ENCODE data around the gene ZNF525.
A peak's percentile ranks its signal among the peaks of the same experiment; 100 is the strongest.
"Not testable (repeated sequence)": the region's sequence is repeated elsewhere in the genome, so short reads cannot be mapped to it uniquely, and the experiment has no call there.

The ZNF525 gene

DNA sequence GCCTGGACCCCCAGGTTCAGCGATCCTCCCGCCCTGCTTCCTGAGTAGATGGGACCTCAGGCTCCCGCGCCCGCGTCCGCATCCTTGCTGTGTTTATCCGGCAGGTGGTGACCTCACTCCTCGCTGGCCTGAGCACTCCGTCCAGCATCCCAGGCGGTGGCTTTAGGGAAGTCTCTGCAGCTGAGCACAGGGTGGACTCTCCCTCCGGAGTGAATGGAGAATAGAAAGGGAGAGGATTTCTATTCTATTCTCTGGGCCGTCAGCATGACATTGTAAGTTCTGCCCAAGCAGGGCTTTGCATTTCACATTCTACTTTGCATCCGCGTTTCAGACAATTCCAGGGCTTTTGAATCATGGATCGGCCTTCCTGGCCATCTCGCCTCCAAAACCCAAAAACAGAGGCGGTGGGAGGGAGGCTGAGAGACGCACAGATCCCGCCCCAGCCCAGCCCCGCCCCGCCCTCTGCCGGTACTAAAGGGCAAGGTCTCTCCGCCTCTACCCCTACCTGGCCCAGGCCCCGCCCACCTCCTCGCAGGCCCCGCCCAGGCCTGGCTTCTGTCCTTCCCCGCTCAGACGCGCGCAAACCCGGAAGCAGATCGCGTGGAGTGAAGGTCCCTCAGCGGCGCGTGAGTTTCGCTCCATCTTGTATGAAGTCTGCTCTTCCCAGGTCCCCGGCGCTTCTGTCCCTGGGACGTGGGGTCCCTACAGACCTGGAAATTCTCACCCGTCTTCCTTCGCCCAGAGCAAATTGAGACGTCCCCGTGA is at the start of gene ZNF525:
ZNF525 (plus strand) TSS at position 572 of the 765 bp plus-strand sequence. CDS start 6,577 bp downstream, outside the sequence.
- DNase-seq (ENCODE audit: low read depth) = peak; percentile 40

DNA sequence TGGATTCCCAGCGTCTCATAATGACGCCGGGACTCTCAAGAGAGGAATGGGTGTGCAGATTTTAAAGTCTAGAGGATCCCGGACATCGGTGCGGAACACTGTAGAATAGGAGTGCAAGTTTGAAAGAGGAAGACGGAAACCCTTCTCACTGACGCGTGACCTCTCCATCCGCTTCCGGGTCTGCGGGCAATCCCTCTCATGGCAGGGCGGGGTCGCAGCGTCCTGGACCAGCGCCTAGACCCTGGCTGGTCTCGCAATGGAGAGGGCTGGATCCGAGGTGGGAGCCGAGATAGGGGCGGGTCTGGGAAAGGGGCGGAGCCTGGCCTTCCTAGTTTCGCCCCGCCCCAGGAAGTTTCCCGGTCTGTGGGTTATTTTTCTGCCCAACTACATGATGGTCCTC is 36.5 kb upstream of the ZNF525 start:
- DNase-seq (ENCODE audit: low read depth) = peak; percentile 12

DNA sequence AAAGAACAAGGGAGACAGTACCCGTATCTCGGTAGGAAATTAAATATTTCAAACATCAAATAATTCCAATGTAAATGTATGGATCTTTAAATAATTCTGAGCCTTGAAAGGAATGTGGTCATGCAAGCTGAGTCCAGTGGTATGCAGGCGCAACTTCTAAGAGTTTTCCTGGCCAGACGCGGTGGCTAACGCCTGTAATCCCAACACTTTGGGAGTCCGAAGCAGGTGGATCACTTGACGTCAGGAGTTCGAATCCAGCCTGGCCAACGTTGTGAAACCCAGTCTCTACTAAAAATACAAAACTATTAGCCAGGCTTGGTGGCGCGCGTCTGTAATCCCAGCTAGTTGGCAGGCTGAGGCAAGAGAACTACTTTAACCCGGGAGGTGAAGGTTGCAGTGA is 33.0 kb upstream of the ZNF525 start:
- no peak for DNase-seq (ENCODE audit: low read depth)

DNA sequence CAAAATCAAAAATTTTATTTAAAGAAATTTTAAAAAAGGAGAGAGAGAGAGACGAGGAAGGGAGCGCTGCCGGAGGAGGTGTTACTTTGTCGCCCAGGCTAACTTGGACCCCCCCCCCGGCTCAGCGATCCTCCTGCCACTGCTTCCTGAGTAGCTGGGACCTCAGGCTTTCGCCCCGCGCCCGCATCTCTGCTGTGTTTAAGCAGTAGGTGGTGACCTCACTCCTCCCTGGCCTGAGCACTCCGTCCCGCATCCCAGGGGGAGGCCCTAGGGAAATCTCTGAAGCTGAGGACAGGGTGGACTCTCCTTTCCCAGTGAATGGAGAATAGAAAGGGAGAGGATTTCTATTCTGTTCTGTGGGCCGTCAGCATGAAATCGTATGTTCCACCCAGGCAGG is 32.4 kb upstream of the ZNF525 start:
- no peak for DNase-seq (ENCODE audit: low read depth)

DNA sequence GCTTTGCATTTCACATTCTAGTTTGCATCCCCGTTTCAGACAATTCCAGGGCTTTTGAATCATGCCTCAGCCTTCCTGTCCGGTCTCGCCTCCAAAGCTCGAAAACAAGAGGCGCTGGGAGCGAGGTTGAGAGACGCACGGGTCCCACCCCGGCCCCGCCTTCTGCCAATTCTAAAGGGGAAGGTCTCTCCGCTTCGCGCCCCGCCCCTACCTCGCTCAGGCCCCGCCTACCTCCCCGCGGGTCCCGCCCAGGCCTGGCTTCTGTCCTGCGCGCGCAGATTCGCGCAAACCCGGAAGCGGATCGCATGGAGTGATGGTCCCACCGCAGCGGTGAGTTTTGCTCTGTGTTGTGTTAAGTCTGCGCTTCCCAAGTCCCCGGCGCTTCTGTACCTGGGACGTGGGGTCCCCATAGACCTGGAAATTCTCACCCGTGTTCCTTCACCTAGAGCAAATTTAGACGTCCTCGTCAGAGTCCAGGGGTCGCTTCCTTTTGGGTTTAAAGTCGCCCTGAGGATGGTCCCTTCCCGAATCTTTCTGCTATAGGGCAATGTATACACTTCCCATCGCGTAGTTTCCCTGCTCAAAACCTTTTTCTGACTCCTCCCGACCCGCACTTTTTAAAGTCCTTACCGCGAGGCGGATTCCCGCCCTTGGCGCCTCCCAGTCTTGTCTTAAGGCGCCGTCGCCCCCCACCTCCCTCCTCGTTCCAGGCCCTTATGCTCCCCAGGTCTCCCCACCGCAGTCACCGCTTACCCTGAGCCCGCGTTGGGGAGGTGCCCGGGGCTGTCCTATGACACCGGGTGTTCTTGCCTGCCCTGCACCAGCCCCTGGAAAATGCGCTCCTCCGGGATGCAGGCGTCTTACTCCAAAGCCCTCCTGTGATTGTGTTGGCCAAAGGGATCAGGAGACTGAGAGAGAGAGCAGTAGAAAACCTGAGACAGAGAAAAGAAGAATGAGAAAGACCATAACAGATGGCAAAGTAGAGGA is 31.7 kb upstream of the ZNF525 start, which contains the start of gene ZNF845:
ZNF845 (plus strand) TSS at position 287 of the 987 bp plus-strand sequence. CDS start 7,559 bp downstream, outside the sequence.
- peak; percentile 80 for DNase-seq (ENCODE audit: low read depth)

DNA sequence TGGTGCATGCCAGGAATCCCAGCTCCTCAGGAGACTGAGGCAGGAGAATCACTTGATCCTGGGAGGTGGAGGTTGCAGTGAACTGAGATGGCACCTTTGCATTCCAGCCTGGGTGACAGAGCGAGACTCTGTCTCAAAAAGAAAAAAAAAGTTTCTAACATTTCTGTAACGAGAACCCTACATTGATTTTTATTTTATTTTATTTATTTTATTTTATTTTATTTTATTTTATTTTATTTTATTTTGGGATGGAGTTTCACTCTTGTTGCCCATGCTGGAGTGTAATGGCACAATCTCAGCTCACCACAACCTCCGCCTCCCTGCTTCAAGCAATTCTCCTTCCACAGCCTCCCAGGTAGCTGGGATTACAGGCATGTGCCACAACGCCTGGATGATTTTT is 21.1 kb upstream of the ZNF525 start:
- DNase-seq (ENCODE audit: low read depth) = not testable (repeated sequence)

DNA sequence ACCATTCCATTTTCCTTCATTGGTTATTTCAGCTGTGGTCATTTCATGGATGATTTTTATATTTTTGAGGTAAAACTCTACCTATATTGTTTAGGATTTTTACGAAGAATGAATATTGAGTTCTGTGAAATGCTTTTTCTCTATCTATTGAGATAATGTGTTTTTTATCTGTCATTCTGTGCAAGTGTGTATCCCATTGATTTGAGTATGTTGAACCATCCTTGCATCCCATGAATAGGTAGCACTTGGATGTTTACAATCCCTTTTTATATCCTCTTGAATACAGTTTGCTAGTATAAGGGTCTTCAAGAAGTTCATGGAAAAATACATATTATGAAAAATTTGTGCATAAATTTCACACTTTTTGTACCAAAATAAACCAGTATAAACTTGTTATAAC is 9.8 kb upstream of the ZNF525 start:
- DNase-seq (ENCODE audit: low read depth) = no peak

DNA sequence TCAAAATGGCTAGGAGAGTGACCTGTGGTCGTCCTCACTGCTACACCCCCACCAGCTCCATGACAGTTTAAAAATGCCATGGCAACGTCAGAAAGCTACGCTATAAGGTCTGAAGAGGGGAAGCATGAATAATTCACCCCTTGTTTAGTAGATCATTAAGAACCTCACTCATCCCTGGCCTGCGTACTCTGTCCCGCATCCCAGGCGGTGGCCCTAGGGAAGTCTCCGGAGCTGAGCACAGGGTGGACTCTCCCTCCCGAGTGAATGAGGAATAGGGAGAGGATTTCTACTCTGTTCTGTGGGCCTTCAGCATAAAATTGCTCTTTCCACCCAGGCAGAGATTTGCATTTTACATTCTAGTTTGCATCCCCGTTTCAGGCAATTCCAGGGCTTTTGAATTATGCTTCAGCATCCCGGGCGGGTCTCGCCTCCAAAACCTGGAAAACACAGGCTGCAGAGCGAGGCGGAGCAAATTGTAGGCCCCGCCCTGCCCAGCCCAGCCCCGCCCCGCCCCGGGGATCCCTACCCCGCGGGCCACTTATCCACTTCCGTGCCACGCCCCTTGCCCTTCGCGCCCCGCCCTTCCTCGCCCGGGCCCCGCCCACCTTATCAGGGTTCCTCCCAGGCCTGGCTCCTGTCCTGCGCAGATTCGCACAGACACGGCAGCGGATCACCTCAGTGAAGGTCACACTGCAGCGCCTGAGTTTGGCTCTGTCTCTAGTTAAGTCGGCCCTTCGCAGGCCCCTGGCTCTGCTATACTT is 7.5 kb upstream of the ZNF525 start:
- DNase-seq (ENCODE audit: low read depth) = no peak

DNA sequence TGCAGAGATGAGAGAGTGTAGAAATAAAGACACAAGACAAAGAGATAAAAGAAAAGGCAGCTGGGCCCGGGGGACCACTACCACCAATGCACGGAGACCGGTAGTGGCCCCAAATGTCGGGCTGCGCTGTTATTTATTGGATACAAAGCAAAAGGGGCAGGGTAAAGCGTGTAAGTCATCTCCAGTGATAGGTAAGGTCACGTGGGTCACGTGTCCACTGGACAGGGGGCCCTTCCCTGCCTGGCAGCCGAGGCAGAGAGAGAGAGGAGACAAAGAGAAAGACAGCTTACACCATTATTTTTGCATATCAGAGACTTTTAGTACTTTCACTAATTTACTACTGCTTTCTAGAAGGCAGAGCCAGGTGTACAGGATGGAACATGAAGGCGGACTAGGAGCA is 5.4 kb upstream of the ZNF525 start:
- DNase-seq (ENCODE audit: low read depth) = not testable (repeated sequence)

DNA sequence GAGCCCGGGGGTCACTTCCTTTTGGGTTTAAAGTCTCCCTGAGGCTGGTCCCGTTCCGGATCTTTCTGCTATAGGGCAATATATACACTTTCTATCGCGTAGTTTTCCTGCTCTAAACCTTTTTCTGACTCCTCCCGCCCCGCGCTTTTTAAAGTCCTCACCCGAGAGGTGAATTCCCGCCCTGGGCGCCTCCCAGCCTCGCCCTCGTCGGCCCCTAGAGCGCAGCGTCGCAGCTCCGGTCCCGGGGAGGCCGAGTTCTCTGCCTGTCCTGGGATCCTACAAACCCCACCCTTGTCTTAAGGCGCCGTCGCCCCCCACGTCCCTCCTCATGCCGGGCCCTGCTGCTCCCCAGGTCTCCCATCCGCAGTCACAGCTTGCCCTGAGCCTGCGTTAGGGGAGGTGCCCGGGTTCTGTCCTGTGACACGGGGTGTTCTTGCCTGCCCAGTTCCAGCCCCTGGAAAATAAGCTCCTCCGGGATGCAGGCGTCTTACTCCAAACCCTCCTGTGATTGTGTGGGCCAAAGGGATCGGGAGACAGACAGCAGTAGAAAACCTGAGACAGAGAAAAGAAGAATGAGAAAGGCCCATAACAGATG is 491 bp downstream of the ZNF525 start:
- DNase-seq (ENCODE audit: low read depth) = no peak

DNA sequence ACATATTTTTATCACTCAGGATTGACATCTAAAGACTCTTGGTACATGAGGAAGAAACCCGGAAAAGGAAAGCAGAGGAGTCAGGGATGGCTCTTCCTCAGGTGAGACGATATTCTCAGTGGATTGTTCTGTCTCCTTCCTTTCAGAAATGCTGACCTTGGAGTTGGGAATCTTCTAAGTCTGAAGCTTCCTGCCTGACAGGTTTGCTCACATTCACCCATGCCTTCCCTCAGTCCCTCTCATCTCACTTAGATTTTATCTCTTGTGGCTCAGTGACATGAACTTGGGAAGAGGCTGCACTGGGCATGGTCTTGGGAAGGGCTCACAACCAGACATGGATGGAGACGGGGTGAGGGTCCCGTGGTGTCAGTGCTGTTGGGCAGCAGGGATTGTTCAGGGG is 6.7 kb downstream of the ZNF525 start:
- DNase-seq (ENCODE audit: low read depth) = no peak

DNA sequence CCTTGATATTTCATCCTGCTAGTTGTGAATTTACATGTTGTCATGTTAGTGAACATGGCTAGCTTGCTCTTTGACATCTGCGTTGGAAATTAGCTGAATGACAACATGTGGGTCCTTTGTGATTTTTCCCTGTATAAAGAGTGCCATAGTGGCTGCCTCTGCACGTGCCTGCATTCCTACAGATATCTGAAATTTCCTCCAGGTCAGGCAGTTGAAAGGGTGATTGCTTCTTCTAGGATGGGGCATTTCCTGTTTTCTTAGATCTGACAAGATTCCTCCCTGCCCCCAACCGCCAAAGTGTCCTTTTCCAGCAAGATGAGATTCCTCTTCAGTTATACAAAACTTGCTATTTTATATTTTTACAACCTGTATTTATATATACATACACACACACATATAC is 8.8 kb downstream of the ZNF525 start:
- no peak for DNase-seq (ENCODE audit: low read depth)

DNA sequence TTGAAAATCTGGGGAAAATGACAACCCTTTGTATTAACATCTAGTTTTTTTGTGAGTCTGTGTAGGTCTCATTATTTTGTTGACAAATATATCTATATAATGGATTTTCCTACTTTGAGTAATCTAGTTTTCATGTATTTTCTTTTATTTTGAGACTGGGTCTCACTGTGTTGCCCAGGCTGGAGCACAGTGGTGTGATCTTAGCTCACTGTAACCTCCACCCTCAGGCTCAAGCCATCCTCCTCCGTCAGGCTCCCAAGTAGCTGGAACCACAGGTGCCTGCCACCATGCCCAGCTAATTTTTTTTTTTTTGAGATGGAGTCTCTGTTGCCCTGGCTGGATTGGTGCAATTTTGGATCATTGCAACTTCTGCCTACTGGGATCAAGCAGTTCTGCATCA is 9.2 kb downstream of the ZNF525 start:
- DNase-seq (ENCODE audit: low read depth) = no peak

DNA sequence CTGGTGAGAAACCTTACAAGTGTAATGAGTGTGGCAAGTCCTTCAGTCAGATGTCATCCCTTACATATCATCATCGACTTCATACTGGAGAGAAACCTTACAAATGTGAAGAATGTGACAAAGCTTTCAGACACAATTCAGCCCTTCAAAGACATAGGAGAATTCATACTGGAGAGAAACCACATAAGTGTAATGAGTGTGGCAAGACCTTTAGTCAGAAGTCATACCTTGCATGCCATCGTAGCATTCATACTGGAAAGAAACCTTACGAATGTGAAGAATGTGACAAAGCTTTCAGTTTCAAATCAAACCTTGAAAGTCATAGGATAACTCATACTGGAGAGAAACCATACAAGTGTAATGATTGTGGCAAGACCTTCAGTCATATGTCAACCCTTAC is 15.9 kb downstream of the ZNF525 start:
- DNase-seq (ENCODE audit: low read depth) = no peak

DNA sequence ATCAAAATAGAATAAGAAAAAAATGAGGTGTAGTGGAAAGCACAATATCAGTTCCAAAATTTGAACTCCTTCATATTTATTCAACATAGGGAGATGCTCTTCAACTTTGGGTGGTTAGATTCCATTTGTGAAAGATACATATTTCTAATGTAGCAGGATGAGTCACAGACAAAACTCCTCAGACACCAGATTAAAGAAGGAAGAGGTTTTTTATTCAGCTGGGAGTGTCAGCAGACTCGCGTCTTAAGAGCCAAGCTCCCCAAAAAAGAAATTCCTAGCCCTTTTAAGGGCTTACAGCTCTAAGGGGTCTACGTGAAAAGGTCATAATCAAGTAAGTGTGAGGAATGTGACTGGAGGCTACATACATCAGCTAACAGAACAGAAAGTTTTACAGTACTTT is 22.7 kb downstream of the ZNF525 start:
- DNase-seq (ENCODE audit: low read depth) = no peak

DNA sequence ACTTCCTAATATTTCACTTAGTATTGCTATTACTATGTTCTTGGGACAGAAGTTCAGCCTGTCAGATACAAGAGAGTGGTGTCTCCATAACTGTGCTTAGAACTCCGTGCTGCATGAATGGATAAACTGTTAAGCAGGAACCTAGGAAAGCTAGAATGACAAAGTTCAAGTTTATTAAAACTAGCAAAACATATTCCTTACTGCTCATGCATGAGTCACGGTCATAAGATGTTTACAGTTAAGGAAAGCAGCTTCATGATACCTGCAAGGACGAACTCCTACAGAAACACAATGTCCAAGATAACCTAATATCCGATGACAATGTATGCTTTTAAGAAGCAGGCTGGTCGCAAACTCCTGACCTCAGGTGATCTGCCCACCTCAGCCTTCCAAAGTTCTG is 23.4 kb downstream of the ZNF525 start:
- DNase-seq (ENCODE audit: low read depth) = no peak

DNA sequence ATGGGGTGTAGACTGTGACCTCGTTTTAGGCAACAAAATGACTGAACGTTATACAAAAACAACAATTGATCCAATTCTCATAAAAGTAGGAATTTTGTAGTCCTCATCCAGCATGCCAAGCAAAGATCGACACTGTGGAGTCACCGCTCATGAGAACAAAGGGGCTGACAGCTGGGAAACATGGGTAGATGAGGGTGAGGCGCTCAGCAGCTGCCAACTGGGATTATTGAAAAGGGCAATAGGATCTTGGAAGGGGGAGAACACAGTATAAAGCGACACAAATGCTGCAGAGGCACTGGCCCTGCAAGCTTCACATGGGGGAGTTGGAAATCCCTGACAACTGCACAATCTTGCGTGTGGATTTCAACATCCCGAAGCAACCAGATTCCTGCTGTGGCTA is 24.1 kb downstream of the ZNF525 start:
- no peak for DNase-seq (ENCODE audit: low read depth)

DNA sequence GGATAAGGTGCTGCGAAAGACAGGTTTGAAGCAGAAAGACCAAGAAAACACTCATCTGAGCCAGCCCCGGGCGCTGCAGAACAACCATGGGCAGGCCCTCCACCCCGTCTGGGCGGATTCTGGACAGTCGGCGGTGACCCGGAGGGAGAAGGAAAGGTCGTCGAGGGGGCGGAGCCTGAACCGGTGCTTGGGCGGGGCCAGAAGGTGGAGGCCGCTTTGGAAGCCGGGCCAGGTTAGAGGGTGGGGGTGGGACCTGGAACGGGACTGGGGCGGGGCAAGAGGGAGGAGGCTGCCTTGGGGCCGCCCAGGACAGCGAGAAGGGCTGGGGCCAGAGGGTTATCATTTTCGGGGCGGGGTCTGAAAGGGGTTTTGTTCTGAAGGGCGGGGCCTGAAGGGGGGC is 24.5 kb downstream of the ZNF525 start:
- DNase-seq (ENCODE audit: low read depth) = no peak

DNA sequence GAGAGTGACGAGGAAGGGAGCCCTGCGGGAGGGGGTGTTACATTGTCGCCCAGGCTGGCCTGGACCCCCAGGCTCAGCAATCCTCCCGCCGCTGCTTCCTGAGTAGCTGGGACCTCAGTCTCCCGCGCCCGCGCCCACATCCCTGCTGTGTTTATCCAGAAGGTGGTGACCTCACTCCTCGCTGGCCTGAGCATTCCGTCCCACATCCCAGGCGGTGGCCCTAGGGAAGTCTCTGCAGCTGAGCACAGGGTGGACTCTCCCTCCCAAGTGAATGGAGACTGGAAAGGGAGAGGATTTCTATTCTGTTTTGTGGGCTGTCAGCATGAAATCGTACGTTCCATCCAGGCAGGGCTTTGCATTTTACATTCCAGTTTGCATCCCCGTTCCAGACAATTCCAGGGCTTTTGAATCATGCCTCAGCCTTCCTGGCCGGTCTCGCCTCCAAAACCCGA is 29.0 kb downstream of the ZNF525 start:
- no peak for DNase-seq (ENCODE audit: low read depth)

DNA sequence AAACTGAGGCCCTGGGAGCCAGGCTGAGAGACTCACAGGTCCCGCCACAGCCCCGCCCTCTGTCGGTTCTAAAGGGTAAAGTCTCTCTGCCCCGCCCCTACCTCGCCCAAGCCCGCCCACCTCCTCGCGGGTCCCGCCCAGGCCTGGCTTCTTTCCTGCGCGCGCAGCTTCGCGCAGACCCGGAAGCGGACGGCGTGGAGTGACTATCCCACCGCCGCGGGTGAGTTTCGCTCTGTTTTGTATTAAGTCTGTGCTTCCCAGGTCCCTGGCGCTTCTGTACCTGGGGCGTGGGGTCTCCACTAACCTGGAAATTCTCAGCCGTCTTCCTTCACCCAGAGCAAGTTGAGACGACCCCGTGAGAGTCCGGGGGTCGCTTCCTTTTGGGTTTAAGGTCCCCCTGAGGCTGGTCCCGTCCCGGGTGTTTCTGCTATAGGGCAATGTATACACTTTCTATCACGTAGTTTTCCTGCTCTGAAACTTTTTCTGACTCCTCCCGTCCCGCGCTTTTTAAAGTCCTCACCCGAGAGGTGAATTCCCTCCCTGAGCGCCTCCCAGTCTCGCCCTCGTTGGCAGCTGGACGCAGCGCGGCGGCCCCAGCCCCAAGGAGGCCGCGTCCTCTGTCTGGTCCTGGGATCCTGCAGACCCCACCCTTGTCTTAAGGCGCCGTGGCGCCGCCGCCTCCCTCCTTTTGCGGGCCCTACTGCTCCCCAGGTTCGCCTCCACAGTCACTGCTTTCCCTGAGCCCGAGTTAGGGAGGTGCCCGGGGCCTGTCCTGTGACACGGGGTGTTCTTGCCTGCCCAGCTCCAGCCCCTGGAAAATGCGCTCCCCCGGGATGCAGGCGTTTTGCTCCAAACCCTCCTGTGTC is 29.7 kb downstream of the ZNF525 start, which contains the start of gene ZNF765:
ZNF765 (plus strand) TSS at position 176 of the 866 bp plus-strand sequence. CDS start 2,867 bp downstream, outside the sequence.
- peak; percentile 83 for DNase-seq (ENCODE audit: low read depth)

Data from fibroblast of the conjunctiva (primary cell).